GM23248 (cell line): ENCODE measurements around the gene TEX36. TPM values are rescaled to one million over a fixed set of nuclear protein-coding genes. Genes with fewer than 3 reads are reported as not detected.

Experiments used
- DNase-seq: peaks from one replicate; pipeline ENCODE4 v3.0.0-alpha.2; 2015
- H2AFZ ChIP-seq: fragments of 200-600 bp; sonication (generic); 2 replicates; pipeline ENCODE4 v1.6.1; 2016; ENCODE audit warnings: antibody characterized with exemption
- H3F3A ChIP-seq: fragments of 200-600 bp; sonication (generic); 2 replicates; pipeline ENCODE4 v1.6.1; 2016; ENCODE audit warnings: mild to moderate bottlenecking, antibody characterized with exemption, mixed run types; ENCODE audit not compliant: insufficient read depth
- H3K27ac ChIP-seq: fragments of 200-600 bp; sonication (generic); 2 replicates; pipeline ENCODE4 v1.5.1; 2016; ENCODE audit warnings: mild to moderate bottlenecking
- H3K27me3 ChIP-seq: fragments of 200-600 bp; sonication (generic); replicated peaks from 2 replicates; pipeline ENCODE4 v1.6.1; 2016; ENCODE audit warnings: mild to moderate bottlenecking; ENCODE audit not compliant: insufficient read depth
- H3K36me3 ChIP-seq: fragments of 200-600 bp; sonication (generic); 2 replicates; pipeline ENCODE4 v1.6.1; 2016; ENCODE audit warnings: low read depth, mild to moderate bottlenecking
- H3K4me1 ChIP-seq: fragments of 200-600 bp; sonication (generic); 2 replicates; pipeline ENCODE4 v1.6.1; 2016; ENCODE audit warnings: mild to moderate bottlenecking; ENCODE audit not compliant: insufficient read depth
- H3K4me2 ChIP-seq: fragments of 200-600 bp; sonication (generic); one replicate; pipeline ENCODE4 v1.6.1; 2016; ENCODE audit warnings: mild to moderate bottlenecking; ENCODE audit not compliant: unreplicated experiment
- H3K4me3 ChIP-seq: fragments of 200-600 bp; sonication (generic); 2 replicates; pipeline ENCODE4 v1.5.1; 2016; ENCODE audit warnings: mild to moderate bottlenecking
- H3K79me2 ChIP-seq: fragments of 200-600 bp; sonication (generic); 2 replicates; pipeline ENCODE4 v1.6.1; 2016; ENCODE audit warnings: mild to moderate bottlenecking; ENCODE audit not compliant: insufficient read depth
- H3K9ac ChIP-seq: fragments of 200-600 bp; sonication (generic); 2 replicates; pipeline ENCODE4 v1.6.1; 2016; ENCODE audit warnings: mild to moderate bottlenecking
- H3K9me2 ChIP-seq: fragments of 200-600 bp; sonication (generic); 2 replicates; pipeline ENCODE4 v1.6.1; 2016; ENCODE audit warnings: mixed run types, mild to moderate bottlenecking, moderate library complexity; ENCODE audit not compliant: insufficient read depth
- H3K9me3 ChIP-seq: fragments of 200-600 bp; sonication (generic); one replicate; pipeline ENCODE4 v1.6.1; 2017; ENCODE audit warnings: low read depth
- H4K20me1 ChIP-seq: fragments of 200-600 bp; sonication (generic); 2 replicates; pipeline ENCODE4 v1.6.0; 2016; ENCODE audit not compliant: insufficient read depth
- EZH2 ChIP-seq: fragments of 200-600 bp; sonication (generic); IDR thresholded peaks from 2 replicates; pipeline ENCODE4 v1.6.1; 2018; ENCODE audit warnings: antibody characterized with exemption, mild to moderate bottlenecking; ENCODE audit not compliant: insufficient read depth, poor library complexity, severe bottlenecking
- EZH2phosphoT487 ChIP-seq: fragments of 200-600 bp; sonication (generic); IDR thresholded peaks from 2 replicates; pipeline ENCODE4 v1.6.1; 2018; ENCODE audit warnings: antibody characterized with exemption, moderate library complexity, mild to moderate bottlenecking, low read depth; ENCODE audit not compliant: insufficient read depth
- WGBS, 2 experiments: methylation state at CpG; one replicate each; pipeline ENCODE4 v1.1.6; 2015 to 2017; ENCODE audit warnings: low lambda C conversion rate in 2 of 2, low coverage in 1 of 2; ENCODE audit errors: missing lambda C conversion rate in 2 of 2; 5-methylcytosine and 5-hydroxymethylcytosine counted together
- in situ Hi-C: fragments of 300-500 bp; cut with MboI; formaldehyde crosslinking; loops from 2 replicates; pipeline ENCODE4 v1.15.0; 2020
- polyA plus RNA-seq: library from polyadenylated mRNA; unstranded; fragments of >200 nt; fragmentation: Nextera tagmentation; extraction: Ambion mirVana; gene quantifications from 2 replicates; pipeline ENCODE4 v1.2.1, GENCODE V29; 2016
- total RNA-seq: library from RNA; depleted of rRNA; stranded (reverse); fragments of >200 nt; shearing (Covaris generic); gene quantifications from 2 replicates; pipeline ENCODE4 v1.2.3, GENCODE V29; 2014

Gene TEX36
- total and polyA plus RNA-seq, 2 experiments from 2014 or later: 0.34 to 0.76 TPM

DNA sequence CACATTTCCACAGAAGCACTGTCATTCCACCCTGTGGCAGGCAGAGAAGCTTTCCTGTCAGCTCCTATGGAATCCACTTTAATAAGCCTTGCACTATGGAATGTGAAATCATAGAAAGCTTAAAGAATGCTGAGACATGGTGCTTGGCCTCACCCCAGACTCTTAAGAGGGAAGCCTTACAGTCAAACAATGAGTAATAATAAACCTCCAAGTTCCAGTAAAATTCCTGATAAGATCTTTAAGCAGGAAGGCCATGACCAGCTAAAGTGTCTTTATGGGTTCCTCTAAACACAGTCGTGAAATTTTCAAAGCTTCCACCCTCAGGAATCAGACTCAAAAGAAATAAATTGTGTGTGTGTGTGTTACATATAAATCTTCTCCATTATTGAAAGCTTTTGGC is 11.9 kb upstream of the TEX36 start:
- peak overlapping the region; percentile 63 for H3K27ac ChIP-seq
- WGBS, 2 experiments: 0 to 7% methylated on average over 1 of the region's 1 CpG
- no peak for TF ChIP-seq EZH2phosphoT487
- no peak for TF ChIP-seq EZH2
- H3K27me3 ChIP-seq: no peaks in the 10 kb centered on the region
- no peak overlapping the region for H2AFZ ChIP-seq
- peaks cover 34% of the 10 kb centered on the region for H3F3A ChIP-seq
- H3K4me2 ChIP-seq: peak overlapping the region; percentile 63
- no peaks in the 10 kb centered on the region for H4K20me1 ChIP-seq
- H3K4me1 ChIP-seq: peaks cover 40% of the 10 kb centered on the region
- H3K9me2 ChIP-seq: no peaks in the 10 kb centered on the region
- no peak overlapping the region for H3K4me3 ChIP-seq
- in situ Hi-C loops: no loop called here
- H3K9me3 ChIP-seq: no peaks in the 10 kb centered on the region
- peak overlapping the region; percentile 35; the same call in 1 of the 2 replicates for H3K9ac ChIP-seq
- no peaks in the 10 kb centered on the region for H3K36me3 ChIP-seq
- DNase-seq: peak; percentile 95
- no peaks in the 10 kb centered on the region for H3K79me2 ChIP-seq

DNA sequence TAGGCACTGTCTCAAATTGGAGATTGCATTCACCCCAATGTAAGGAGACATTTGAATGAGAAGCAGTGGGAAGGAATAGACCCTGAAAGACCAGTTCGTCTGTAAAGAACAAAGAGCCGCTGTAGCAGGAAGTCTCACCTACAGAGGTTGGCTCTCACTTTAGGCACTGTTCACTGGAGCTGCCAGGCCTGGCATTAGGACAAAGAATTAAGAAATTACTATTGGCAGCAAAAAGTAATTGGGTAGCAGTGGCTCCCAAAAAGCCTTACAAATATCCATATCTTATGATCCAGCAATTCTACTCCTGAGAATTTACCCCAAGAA is 10.5 kb upstream of the TEX36 start:
- Histone ChIP-seq H3K27ac (peak overlapping the region; percentile 74), H3K36me3 (no peaks in the 10 kb centered on the region), H2AFZ (no peak overlapping the region), H3K79me2 (no peaks in the 10 kb centered on the region), H3K4me2 (peak overlapping the region; percentile 67), H3F3A (peaks cover 34% of the 10 kb centered on the region), H3K27me3 (no peaks in the 10 kb centered on the region), H3K9me3 (no peaks in the 10 kb centered on the region), H3K4me1 (peaks cover 40% of the 10 kb centered on the region), H4K20me1 (no peaks in the 10 kb centered on the region), H3K9me2 (no peaks in the 10 kb centered on the region), H3K9ac (no peak overlapping the region), H3K4me3 (no peak overlapping the region)
- WGBS, 2 experiments: 91 to 97% methylated on average over 2 of the region's 2 CpGs
- DNase-seq: no peak
- TF ChIP-seq EZH2 (no peak), EZH2phosphoT487 (no peak)
- in situ Hi-C loops: no loop called here

DNA sequence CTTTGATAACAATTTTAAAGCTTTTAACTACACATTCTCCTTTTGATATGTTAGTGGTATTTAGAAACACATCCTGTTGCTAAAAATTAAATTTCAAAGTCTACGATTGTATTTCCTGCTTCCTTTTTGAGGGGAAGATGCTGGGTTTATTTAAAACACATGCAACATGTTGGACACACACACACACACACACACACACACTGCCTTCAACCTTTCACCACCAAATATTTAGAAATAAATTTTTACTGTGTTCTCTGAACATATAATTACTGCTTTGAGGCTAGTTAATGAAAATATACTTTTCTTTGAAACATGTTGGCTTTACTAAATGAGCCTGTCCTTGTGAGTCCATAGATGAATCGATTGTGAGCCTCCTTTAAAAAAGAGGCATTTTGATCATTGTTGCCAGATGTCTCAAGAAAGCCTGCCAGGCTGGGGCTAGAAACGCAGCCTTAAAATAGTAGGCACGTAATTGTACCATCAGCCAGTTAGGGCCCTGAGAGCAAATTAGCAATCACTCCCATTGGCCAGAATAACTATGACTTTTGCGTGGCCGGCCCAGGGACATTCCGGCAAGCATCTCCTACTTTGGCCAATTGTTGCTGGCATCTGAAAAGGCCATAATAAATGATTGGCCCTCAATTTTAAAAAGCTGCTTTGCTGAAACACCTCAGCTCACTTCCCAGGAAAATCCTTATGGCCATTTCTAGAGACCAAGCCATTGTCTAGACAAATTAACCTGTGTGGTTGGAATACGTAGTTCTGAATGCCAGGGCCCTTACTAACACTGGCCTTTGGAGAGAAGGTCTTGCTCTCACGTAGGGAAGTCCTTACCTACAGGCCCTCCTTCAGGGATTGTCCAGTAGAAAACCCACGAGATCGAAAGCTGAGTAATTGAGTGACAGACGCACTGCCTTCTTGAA is 9.9 kb upstream of the TEX36 start:
- H3K9me3 ChIP-seq: no peaks in the 10 kb centered on the region
- H4K20me1 ChIP-seq: no peaks in the 10 kb centered on the region

DNA sequence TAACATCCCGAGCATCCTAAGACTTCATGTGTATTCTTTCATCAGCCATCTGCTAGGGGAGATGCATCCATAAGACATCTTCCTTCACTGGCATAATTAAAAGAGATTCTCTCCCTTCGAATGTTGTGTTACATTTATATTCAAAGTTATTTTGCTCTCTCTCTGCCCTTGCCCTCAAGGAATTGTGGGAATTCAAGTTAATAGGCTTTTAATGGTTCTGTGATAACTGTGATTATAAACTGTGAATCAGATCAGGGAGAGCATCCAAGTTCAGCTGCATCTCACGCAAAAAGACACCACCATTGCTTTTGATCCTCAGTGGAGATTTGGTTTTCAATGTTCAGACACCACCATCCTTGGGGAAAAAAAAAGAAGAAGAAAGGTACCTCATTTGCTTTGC is 9.2 kb upstream of the TEX36 start:
- peak; percentile 65 for DNase-seq
- Histone ChIP-seq H3K9ac (peak overlapping the region; percentile 52), H3K27me3 (no peaks in the 10 kb centered on the region), H3K4me1 (peaks cover 40% of the 10 kb centered on the region), H3F3A (peaks cover 34% of the 10 kb centered on the region), H3K9me2 (no peaks in the 10 kb centered on the region), H3K36me3 (no peaks in the 10 kb centered on the region), H3K9me3 (no peaks in the 10 kb centered on the region), H3K27ac (peak overlapping the region; percentile 74), H3K4me2 (peak overlapping the region; percentile 67), H4K20me1 (no peaks in the 10 kb centered on the region), H3K4me3 (no peak overlapping the region; the same call in 1 of the 2 replicates), H3K79me2 (no peaks in the 10 kb centered on the region), H2AFZ (peak overlapping the region; percentile 67)
- in situ Hi-C loops: no loop called here
- no peak for TF ChIP-seq EZH2
- TF ChIP-seq EZH2phosphoT487: no peak
- 17 to 20% methylated on average over 3 of the region's 3 CpGs for WGBS, 2 experiments

More for the DNA sequence above, 9.9 kb upstream of the TEX36 start:
- peak; percentile 84 for DNase-seq
- peak overlapping the region; percentile 67 for H2AFZ ChIP-seq
- H3K36me3 ChIP-seq: no peaks in the 10 kb centered on the region
- WGBS, 2 experiments: 33 to 37% methylated on average over 12 of the region's 12 CpGs
- in situ Hi-C loops: no loop called here
- H3F3A ChIP-seq: peaks cover 34% of the 10 kb centered on the region
- H3K27ac ChIP-seq: peak overlapping the region; percentile 74
- H3K4me1 ChIP-seq: peaks cover 40% of the 10 kb centered on the region
- peak overlapping the region; percentile 67 for H3K4me2 ChIP-seq
- H3K9me2 ChIP-seq: no peaks in the 10 kb centered on the region
- no peaks in the 10 kb centered on the region for H3K79me2 ChIP-seq
- H3K4me3 ChIP-seq: no peak overlapping the region; the same call in 1 of the 2 replicates
- H3K9ac ChIP-seq: peak overlapping the region; percentile 52
- TF ChIP-seq EZH2phosphoT487 (no peak), EZH2 (no peak)
- no peaks in the 10 kb centered on the region for H3K27me3 ChIP-seq
